ENCODE data around the gene ZCCHC14. TPM values are rescaled to one million over a fixed set of nuclear protein-coding genes. Genes with fewer than 3 reads are reported as not detected.
A peak's percentile ranks its signal among the peaks of the same experiment; 100 is the strongest.

Gene ZCCHC14
- total and polyA plus RNA-seq, 11 donors = 6.4 to 18.4 (median 16.1) TPM

- intact Hi-C loops (cut with DNase I) = loop anchor here in 7 of 10 donors (5.0 to 10.0 kb wide), 6 partner anchors 116 to 216 kb away; partner anchors contain the start of gene MAP1LC3B (in 1 of the 7)
- Histone ChIP-seq H3K36me3 (no peaks in the 10 kb centered on the region), H3K4me1 (peaks cover 0 to 26% (median 11%) of the 10 kb centered on the region in 12 donors), H3K27me3 (peaks cover 0 to 7% (median 0%) of the 10 kb centered on the region in 9 donors), H3K4me3 (peak overlapping the region in 8 of 12 donors; percentile 4 to 48 (median 25)), H3K27ac (peak overlapping the region in 11 of 12 donors; percentile 37 to 69 (median 56)), H3K9me3 (peaks cover 0 to 3% (median 0%) of the 10 kb centered on the region in 12 donors)
- TF ChIP-seq, protein P1, sequence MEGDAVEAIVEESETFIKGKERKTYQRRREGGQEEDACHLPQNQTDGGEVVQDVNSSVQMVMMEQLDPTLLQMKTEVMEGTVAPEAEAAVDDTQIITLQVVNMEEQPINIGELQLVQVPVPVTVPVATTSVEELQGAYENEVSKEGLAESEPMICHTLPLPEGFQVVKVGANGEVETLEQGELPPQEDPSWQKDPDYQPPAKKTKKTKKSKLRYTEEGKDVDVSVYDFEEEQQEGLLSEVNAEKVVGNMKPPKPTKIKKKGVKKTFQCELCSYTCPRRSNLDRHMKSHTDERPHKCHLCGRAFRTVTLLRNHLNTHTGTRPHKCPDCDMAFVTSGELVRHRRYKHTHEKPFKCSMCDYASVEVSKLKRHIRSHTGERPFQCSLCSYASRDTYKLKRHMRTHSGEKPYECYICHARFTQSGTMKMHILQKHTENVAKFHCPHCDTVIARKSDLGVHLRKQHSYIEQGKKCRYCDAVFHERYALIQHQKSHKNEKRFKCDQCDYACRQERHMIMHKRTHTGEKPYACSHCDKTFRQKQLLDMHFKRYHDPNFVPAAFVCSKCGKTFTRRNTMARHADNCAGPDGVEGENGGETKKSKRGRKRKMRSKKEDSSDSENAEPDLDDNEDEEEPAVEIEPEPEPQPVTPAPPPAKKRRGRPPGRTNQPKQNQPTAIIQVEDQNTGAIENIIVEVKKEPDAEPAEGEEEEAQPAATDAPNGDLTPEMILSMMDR (IDR thresholded peaks at IDR 0.05) = no peak
- no peak for TF ChIP-seq POLR2A (IDR thresholded peaks at IDR 0.05)
- ATAC-seq (peak in 2 of 4 donors; percentile 15 to 22), DNase-seq (no peak)
- WGBS, 4 donors = 40 to 63% (median 53%) methylated on average over 2 to 6 of the region's 6 CpGs
Measured at GRCh38 chr16:87540897-87541146, 48.0 kb upstream of the ZCCHC14 start.

DNA sequence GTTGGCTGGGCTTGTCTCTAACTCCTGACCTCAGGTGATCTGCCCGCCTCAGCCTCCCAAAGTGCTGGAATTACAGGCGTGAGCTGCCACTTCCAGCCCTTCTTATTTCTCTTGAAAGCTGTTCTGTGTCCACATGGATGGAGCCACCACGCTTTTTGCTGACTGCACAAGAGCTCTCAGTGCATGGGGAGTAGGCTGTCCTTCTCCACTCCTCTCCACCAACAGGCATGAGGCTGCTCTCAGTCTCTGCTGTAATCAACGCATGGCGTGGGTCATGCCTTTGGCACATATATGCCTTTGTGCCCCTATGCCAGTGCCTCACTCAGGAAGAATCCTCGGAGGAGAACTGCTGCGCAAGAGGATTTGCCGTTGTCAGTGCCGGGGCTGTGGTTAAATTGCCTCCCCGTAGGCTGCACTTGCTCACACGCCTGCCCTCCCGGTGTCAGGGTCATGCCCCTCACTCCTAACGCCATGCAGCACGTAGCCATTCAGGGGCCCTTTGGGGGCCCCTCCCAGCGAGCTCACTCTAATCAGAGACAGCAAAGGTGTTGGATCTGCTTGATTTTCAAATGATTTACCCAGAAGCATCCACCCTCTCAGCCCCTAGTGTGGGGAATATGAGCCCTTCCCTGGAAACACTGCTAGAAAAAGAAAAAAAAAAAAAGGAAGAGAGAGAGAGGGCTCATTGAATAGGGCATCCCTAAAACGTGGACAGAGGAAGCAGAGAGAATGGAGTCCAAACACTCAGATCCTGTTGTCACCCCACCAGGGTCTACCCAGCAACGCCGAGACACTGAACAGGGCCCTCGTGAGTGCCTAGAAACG is 47.5 kb upstream of the ZCCHC14 start:
- TF ChIP-seq, protein P1 (IDR thresholded peaks at IDR 0.05) = no peak
- no peak for TF ChIP-seq POLR2A (IDR thresholded peaks at IDR 0.05)
- H3K36me3 ChIP-seq = no peaks in the 10 kb centered on the region
- intact Hi-C loops (cut with DNase I) = loop anchor here in 7 of 10 donors (5.0 to 10.0 kb wide), 6 partner anchors 115 to 215 kb away; partner anchors contain the start of gene MAP1LC3B (in 1 of the 7)
- H3K4me1 ChIP-seq = peaks cover 0 to 26% (median 11%) of the 10 kb centered on the region in 12 donors
- peak overlapping the region in 4 of 12 donors; percentile 21 to 48 (median 37) for H3K4me3 ChIP-seq
- peaks cover 0 to 3% (median 0%) of the 10 kb centered on the region in 12 donors for H3K9me3 ChIP-seq
- peak in 1 of 5 donors; percentile 23 for DNase-seq
- ATAC-seq = peak in 2 of 4 donors; percentile 6 to 15
- H3K27me3 ChIP-seq = peaks cover 0 to 7% (median 0%) of the 10 kb centered on the region in 9 donors
- H3K27ac ChIP-seq = peak overlapping the region in 11 of 12 donors; percentile 37 to 69 (median 56)
- WGBS, 4 donors = 41 to 57% (median 48%) methylated on average over 18 to 20 of the region's 20 CpGs

DNA sequence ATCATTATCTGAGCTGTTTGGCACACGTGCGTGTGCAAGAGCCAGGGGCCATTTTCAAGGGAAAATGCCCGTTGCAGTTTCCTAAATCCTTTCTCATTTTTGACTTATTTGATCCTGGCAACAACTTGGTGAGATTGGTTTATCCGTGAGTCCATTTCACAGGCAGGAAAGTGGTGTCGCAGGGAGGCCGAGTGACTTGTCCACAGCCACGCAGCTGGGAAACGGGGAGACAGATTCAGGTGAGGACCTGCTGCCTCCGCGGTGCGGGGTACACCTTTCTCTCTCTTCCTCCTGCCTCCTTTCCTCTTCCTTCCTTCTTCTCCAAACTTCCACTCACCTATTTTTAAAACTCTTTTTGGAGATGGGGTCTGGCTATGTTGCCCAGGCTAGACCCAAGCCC is 46.3 kb upstream of the ZCCHC14 start:
- no peak for TF ChIP-seq POLR2A (IDR thresholded peaks at IDR 0.05)
- TF ChIP-seq, protein P1 (IDR thresholded peaks at IDR 0.05) = no peak
- WGBS, 4 donors = 86 to 93% (median 88%) methylated on average over 11 of the region's 11 CpGs
- intact Hi-C loops (cut with DNase I) = no loop called here
- Histone ChIP-seq H3K4me1 (peaks cover 0 to 26% (median 11%) of the 10 kb centered on the region in 12 donors), H3K4me3 (no peak overlapping the region), H3K9me3 (peaks cover 0 to 6% (median 0%) of the 10 kb centered on the region in 12 donors), H3K27ac (peak overlapping the region in 1 of 12 donors; percentile 20), H3K36me3 (no peaks in the 10 kb centered on the region), H3K27me3 (peaks cover 0 to 7% (median 0%) of the 10 kb centered on the region in 9 donors)
- no peak for ATAC-seq
- peak in 1 of 5 donors; percentile 8 for DNase-seq

DNA sequence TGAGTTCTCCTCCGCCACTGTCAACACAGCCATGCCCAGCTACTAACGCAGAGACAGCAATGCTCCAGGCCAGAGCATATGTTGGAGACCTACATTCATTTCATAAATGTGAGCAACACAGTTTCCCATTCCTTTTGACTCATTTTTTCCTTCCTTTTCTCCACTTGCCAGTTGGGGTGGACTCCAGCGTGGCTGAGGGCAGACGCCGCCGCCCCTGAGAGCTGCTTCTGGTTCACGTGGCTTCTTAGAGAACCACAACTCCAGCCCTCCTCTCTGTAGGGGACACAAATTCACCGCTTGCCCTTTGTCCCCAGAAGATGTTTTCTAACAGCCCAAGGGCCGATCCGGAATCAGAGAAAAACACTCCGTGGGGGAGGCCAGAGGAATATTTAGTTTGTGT is 45.8 kb upstream of the ZCCHC14 start:
- Histone ChIP-seq H3K27ac (peak overlapping the region in 1 of 12 donors; percentile 20), H3K27me3 (peaks cover 0 to 7% (median 0%) of the 10 kb centered on the region in 9 donors), H3K4me1 (peaks cover 0 to 24% (median 11%) of the 10 kb centered on the region in 12 donors), H3K9me3 (peaks cover 0 to 6% (median under 1%) of the 10 kb centered on the region in 12 donors), H3K4me3 (no peak overlapping the region), H3K36me3 (no peaks in the 10 kb centered on the region)
- TF ChIP-seq, protein P1 (IDR thresholded peaks at IDR 0.05) = no peak
- TF ChIP-seq POLR2A (IDR thresholded peaks at IDR 0.05) = no peak
- intact Hi-C loops (cut with DNase I) = no loop called here
- DNase-seq (no peak), ATAC-seq (no peak)
- WGBS, 4 donors = 84 to 88% (median 87%) methylated on average over 11 of the region's 11 CpGs
